NCI-H2196 treated with DMSO at 0.1 percent for 48 hours (cell line): ENCODE results near the gene CFAP46.
"Not testable (repeated sequence)": the region's sequence is repeated elsewhere in the genome, so short reads cannot be mapped to it uniquely, and the experiment has no call there.

ENCODE experiments used
- DNase-seq: peaks from one replicate; lab custom pipeline; 2025; ENCODE audit not compliant: unreplicated experiment; lab: John Stamatoyannopoulos, UW

CFAP46 gene

DNA sequence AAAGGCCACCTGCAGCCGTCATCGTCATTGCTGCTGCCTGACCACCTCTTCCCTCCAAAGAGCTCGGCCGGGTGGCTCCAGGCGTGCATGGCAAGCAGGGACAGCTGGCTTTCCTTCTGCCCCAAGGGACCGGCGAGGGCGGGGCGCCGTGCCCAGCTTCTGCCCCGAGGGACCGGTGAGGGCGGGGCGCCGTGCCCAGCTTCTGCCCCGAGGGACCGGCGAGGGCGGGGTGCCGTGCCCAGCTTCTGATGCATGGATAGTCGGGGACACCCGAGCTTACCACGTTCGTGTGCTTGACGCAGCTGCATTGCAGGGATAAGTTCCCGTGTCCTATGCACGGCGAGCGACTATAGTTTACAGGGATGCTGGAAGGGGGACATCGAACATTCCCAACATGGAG lies 27.0 kb downstream of the CFAP46 start:
- no peak for DNase-seq

DNA sequence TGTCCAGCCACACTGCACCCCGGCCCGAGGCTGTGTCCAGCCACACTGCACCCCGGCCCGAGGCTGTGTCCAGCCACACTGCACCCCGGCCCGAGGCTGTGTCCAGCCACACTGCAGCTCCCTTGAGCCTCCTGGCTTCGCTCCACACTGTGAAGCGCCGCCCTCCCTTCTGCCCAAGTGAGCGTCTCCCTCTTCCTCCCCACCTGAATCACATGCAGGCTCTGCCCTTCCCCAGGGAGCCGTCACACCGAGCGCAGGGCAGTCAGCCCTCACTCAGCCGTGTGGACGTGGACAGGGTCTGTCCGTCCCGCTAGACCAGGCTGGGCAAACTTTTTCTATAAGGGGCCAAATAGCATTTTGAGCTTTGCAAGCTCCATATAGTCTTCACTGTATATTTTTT lies 27.6 kb downstream of the CFAP46 start:
- DNase-seq = no peak

DNA sequence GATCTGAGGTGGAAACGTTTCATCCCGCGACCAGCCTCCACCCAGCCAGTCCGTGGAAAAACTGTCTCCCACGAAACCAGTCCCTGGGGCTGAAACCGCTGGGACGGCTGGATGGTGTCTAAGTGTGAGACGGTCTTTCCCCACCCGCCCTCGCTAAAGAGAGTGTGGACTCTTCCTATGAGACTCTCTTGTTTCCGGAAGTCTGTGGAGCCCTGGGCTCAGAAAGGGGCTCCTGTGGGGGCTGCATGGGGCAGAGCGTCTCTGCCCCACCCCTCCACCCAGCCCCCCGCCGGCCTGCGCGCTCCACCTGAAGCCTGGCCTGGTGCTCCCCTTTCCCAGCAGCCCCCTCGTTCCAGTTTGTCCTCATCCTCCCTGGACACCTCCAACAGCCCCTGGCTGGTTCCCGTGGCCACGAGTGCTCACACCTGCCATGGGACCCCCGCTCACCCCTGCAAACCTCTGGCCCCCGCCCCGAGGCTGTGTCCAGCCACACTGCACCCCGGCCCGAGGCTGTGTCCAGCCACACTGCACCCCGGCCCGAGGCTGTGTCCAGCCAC lies 28.7 kb downstream of the CFAP46 start:
- DNase-seq = no peak

DNA sequence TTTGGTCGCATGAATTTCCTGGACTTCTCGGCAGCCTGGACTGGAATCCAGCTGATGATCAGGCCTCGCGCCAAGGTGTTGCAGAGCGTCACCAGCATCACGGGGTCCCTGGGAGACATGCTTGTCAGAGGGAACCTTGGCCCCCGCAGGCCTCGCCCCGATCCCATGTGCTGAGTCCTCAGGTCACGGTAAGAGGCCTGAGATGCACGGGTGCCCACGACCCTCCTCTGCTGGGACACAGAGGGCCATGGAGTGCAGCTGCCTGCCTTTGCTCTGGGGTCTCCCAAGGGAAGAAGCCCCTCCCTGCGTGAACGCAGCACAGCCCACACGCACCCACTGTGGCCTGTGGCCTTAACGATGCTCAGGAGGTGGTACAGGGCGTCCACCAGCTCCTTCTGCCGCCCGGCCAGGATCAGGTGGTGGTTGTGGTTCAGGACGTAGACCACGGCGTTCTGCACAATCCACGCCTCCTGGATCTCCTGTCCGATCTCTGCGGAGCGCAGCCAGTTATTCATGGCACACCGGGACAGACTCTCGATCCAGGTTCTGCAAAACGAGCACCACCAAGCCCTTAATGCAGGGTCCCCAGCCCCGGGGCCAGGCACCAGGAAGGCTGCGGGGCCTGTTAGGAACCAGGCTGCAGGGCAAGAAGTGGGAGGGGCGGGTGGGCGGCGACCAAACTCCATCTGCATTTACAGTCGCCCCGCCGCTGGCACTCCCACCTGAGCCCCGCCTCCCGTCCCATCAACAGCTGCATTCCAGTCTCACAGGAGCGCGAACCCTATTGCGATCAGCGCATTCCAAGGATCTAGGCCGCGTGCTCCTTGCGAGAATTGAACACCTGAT lies 29.4 kb downstream of the CFAP46 start:
- DNase-seq = no peak

DNA sequence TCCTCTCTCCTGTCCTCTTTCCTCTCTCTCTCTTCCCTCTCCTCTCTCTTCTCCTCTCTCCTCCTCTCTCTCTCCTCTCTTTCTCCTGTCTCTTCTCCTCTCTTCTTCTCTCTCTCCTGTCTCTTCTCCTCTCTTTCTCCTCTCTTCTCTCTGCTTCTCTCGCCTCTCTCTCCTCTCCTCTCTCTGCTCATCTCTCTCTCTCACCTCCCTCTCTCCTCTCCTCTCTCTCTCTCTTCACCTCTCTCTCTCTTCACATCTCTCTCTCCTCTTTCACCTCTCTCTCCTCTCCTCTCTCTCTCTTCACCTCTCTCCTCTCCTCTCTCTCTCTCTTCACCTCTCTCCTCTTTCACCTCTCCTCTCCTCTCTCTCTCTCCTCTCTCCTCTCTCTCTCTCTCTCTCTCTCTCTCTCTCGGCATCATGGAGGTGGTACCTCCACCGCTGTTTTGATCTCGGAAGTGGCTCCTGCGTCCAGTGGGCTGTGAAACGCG lies 30.1 kb downstream of the CFAP46 start:
- no peak for DNase-seq

DNA sequence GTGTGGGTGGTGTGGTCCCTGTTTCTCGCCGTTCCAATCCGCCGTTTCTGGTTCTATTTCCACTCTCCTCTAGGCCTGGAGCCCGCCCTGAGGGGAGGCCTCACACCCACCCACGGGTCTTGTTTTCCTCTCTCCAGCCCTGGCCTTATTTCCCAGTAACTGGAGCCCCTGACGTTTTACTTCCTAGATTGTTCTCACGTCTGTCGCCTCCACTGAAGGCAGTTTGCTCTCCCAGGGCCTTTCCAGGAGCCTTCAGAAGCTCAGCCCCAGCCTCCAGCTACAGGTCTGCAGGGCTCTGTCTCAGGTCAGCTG lies 30.6 kb downstream of the CFAP46 start:
- no peak for DNase-seq

DNA sequence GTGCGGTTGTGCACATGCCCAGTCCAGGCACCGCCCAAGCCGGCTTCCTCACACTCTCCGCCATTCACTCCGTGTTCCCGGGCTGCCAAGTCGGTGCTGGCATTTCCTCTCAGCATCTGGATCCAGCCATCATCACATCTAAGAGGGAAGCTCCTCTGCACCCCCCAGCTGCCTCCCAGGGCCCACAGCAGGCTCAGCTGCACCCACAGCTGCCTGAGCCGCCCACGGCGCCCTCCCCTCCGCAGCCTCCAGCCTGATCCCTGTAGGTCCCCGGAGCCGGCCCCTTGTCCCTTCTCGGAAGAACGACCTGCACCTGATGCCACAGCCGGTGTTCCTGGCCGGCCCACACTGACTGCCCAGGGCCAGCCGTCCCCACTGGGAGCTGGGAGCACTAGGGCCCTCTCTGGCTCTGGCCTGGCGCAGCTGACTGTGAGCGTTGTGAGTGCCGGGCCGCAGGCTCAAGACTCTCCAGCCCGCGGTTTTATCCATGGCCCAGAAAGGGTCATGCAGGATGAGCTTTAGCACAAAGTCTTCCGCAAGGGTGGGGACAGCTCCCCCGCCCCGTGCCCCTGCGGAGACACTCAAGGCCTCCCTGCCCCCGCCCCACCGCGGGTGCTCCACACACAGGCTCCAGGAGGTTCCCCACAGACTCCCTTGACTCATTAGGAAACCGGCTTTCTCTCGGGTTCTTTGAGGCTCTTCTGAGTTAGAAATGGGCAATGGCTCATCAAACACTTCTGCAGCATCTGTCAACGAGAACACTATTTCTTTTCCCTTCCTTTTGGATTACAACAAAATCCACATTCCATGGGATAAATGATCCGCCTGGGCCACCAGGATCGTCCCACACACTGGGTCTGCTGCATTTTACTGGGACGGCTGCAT lies 31.2 kb downstream of the CFAP46 start:
- no peak for DNase-seq

DNA sequence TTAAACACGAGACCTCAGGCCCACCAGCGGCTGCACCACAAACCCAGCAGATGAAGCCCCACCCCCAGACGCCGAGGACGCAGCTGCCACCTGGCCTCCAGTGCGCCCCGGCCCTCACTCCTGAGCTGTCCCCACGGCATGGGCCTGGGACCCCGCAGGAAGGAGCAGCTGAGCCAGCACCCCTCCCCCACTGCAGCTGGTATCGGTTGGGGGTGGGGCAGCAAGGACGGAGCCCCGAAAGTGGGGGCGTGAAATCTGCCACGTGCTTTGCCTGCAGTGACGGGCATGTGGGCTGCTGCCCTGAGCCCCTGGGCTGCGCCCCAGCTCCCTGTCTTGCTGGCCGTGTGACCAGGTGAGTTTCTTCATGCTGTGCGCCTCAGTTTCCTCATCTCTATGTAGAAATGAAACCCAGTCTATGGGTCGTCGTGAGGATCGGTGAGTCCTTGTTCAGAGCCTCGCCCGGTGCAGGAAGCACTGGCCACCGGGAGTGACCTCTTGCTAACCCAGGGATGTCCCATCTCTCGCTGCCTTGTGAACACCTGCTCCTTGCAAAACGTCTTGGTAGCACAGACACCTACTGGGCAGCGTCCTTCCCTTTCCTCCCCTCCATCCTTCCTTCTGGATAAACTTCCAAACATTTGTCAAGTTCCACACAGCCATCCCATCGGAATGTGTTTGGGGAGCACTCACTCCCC lies 32.0 kb downstream of the CFAP46 start:
- DNase-seq = no peak

DNA sequence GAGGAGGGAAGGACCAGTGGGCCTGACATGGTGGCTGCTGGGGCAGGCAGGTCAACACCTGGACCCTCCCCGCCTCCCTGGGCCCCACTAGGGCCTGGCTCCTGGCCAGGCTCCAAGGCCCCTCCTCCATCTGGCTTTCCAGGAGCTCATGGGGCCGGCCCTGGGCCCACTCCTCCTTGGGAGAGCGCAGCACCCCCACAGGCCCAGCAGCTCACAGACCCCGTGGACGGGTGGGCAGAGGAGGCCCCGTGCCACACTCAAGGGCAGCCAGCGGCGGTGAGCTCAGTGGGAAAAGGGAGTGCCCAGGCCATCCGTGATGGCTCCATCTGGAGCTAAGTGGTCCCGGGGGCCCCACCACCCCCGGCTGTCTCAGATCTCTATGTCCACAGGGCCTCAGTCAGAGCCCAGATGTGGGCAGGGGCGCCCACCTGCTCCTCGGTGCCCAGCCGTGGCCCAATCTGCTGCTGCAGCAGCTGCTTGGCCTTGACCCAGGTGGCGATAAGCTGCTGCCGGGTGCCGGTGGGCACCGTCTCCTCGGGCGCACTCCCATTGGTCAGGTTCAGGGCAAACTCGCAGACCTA lies 32.8 kb downstream of the CFAP46 start:
- no peak for DNase-seq

DNA sequence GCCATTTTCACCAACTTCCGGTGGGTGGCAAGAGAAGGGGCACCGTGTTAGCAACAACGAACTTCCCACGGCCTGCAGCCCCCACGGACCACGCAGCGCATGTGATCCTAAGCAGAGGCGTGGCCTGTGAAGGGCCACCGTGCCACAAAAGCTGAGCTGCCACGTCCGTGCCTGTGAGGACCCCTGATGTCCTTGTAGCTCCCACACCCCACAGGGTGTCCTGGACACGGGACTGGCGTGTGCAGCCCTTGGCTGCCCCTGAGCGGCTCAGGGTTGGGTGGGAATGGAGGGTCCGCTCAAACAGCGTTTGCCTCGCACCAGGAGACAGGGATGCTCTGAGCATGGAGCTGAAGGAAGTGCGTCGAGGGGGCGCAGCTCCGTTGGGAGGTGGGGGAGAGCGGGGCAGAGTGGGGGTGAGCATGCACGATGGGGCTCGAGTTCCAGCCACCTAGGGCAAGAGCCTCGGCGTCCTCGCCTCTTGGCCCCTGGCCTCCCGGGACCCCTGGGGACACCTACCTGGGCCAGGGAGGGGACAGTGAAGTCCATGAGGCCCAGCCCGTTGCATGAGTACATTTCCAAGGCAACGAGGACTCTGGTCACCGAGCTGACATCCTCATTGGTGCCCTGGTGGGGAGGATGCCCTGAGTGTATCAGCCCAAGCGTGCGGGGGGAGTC lies 33.6 kb downstream of the CFAP46 start:
- DNase-seq = no peak

DNA sequence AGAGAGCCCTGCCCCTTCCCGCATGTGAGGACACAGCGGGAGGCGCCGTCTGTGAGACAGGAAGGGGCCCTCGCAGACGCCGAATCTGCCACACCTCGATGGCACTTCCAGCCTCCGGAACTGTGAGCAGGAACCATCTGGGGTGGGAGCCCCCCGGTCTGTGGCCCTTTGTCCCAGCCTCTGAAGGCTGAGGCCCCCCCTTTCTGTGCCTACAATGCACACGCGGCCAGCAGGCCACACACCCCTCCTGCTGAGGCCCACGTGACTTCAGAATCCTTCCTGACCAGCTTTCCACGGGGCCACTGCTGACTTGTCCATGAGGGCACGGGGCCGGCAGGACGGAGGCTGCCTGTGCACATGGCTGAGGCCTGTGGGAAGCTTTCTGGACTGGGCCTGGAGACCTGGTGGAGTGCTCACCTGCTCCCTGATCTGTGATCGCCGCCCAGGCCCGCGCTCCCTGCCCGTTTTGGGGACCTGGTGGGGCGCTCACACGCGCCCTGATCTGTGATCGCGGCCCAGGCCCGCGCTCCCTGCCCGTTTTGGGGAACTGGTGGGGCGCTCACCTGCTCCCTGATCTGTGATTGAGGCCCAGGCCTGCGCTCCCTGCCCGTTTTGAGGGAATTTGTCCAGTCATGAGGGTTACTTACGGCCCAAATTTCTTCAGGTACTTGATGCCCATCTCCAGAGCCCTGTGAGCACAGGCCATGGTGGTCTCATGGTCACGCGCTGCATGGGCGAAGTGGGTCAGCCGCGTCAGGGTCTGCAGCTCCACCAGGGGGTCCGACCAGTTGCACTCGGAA lies 34.3 kb downstream of the CFAP46 start:
- DNase-seq = no peak

DNA sequence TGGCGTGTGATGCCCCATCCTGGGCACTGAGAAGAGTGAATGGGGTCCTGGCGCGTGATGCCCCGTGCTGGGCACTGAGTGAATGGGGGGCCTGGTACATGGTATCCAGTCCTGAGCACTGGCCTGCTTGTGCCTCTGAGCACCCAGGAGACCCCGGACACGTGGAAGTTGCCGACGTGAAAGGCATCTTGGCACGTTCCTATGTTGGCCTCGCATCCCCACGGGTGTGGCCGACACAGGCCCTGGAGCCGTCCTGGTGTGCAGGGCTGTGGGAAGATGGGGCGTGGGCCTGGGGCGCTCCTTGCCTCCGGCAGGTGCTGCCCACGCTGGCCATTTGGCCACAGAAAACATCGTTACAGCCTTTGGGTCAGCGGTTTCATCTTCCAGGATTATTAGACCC lies 35.5 kb downstream of the CFAP46 start:
- DNase-seq = no peak

DNA sequence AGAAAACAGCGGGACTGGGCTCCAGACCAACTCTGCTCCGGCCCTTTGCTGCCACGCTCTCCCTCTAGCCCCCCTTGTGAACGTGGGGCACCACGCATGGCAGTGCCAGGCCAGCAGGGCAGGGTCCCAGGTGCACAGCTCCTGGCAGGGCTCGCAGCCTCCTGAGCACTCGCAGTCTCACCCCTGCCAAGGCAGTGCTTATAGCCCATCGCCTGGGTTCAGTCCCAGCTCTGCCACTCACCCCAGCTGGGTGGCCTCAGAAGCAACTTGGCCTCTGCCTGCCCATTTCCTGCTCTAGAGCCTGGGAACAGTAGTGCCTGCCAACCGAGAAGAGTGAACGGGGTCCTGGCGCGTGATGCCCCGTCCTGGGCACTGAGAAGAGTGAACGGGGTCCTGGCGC lies 36.3 kb downstream of the CFAP46 start:
- DNase-seq = no peak

DNA sequence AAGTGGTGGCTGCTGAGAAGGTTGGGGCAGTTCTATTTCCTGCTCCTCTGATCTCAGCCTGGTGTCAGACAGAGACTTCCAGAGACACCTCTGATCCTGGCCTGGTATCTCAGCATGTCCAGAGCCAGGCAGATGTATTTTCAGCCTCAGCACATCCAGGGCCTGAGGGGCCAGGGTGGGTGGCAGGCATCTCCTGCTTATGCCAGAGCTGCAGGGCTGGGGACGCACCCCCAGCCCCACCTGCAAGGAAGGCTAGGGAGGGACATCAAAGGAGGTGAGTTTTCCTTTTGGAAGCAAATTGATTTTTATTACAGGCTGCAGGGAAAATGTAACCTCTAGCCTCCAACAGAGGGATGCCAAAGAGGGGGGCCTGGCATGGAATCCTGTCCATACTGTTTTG lies 36.7 kb downstream of the CFAP46 start:
- no peak for DNase-seq

DNA sequence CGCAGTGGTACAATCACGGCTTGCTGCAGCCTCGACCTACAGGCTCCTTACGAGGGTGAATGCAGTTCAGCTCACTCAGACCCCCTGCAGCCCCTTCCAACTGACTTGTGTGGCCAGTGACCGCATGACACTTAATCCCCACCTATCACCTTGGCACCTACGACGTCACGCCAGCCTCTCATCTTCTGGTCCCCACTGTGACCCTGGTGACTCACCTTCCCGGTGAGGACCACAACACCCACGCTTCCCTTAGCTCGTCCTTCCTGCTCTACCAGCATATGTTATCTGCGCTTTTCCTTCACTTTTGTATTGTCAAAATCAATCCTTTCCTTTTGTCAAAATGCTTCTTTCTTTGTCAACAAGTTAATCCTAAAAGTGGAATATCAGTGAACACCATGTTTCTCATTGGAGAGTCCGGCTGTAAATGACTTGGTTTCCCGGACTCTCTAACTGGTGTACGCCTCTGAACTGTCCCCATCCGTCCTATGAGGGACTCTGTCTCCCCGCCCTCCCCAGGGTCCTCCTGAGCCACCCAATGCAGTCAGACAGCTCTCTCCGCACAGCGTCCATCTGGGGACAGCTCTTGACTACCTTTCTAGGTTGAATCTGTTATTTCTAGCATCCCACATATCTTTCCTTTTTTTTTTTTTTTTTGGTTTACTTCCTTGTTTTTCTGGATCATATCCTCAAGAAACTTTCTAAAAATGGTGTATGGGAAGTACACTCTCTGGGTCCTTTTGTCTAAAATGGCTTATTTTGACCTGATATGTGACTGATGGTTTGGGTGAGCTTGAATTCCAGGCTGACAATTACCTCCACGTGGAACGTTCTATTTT lies 37.3 kb downstream of the CFAP46 start:
- DNase-seq = no peak

DNA sequence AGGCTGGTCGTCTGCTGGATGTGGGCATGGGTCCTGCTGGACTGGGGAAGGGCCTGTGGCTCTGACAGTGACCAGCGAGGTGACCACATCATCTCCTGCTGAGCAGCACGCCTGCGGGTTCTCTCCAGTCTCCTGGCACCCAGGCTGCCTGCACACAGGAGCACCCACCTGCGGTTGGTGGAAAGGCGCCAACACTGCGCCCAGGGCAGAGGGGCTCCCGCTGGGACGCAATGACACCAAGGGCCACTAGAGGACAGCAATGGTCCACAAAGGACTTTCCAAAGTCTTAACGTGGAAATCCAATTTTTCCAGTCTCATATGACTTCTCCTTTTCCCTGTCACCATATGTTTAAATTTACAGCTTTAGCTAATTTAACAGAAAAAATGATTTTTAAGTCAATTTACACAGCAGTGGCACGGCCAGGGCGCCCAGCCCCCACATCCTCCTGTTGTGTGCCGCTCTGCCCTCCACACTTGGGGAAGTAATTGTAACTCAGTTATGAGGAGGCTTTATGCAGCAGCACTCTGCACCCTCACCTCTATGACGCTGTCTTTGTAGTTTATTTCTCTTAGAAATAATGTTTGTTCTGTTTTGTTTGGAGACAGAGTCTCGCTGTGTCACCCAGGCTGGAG lies 38.1 kb downstream of the CFAP46 start:
- DNase-seq = no peak

DNA sequence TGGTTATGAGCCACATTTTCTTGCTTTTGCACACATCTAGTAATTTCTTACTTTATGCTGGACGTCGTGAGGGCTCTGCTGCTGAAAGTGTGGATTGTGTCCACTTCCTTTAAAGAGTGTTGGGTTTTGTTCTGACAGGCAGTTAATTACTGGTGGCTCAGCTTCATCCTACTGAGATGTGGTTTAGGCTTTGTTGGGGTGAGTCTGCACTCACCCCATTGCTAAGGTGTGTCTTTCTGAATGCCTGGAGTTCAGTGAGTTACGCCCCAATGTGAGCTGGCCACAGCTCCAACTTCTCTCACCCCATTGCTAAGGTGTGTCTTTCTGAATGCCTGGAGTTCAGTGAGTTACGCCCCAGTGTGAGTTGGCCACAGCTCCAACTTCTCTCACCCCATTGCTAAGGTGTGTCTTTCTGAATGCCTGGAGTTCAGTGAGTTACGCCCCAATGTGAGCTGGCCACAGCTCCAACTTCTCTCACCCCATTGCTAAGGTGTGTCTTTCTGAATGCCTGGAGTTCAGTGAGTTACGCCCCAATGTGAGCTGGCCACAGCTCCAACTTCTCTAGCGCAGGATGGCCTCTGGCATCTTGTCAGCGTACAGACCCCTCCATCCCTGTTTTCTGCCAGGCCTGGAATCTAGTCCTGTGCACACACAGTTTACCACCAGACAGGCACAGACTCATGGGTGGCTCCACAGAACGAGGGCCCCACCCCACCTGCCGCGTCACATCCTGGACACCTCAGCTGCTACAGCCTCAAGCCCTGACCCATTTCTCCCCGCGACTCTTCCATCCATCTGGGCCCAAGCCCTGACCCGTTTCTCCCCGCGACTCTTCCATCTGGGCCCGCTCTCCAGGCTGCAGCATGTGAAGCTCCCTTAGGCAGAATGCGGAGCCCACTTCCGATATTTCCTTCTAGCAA lies 39.5 kb downstream of the CFAP46 start:
- not testable (repeated sequence) for DNase-seq
